HepG2 (cell line): Measurements from ENCODE around the gene RAD21L1. TPM values are rescaled to one million over a fixed set of nuclear protein-coding genes. Genes with fewer than 3 reads are reported as not detected.

Experiments used
- CBFB ChIP-seq: sonication (generic); formaldehyde crosslinking; IDR thresholded peaks from 2 replicates; pipeline ENCODE4 v1.4.0; 2020; ENCODE audit warnings: missing genetic modification reagents
- CCDC6 ChIP-seq: sonication (generic); formaldehyde crosslinking; IDR thresholded peaks from 2 replicates; pipeline ENCODE4 v1.8.1; 2022; ENCODE audit warnings: mild to moderate bottlenecking, missing genetic modification reagents, moderate library complexity
- FOSL2 ChIP-seq: sonication (generic); formaldehyde crosslinking; IDR thresholded peaks from 2 replicates; pipeline ENCODE4 v1.4.0; 2020; ENCODE audit warnings: missing genetic modification reagents
- MTF2 ChIP-seq: sonication (generic); formaldehyde crosslinking; IDR thresholded peaks from 2 replicates; pipeline ENCODE4 v1.5.0; 2020; ENCODE audit warnings: missing genetic modification reagents, borderline replicate concordance
- MXD1 ChIP-seq: sonication (generic); formaldehyde crosslinking; IDR thresholded peaks from 2 replicates; pipeline ENCODE4 v1.4.0; 2020; ENCODE audit warnings: mild to moderate bottlenecking, missing genetic modification reagents
- NRL ChIP-seq: sonication (generic); formaldehyde crosslinking; IDR thresholded peaks from 2 replicates; pipeline ENCODE4 v1.5.0; 2020; ENCODE audit warnings: missing genetic modification reagents, mild to moderate bottlenecking, moderate library complexity, borderline replicate concordance
- PCBP1 ChIP-seq: fragments of 200-400 bp; formaldehyde crosslinking; IDR thresholded peaks from 2 replicates; pipeline ENCODE4 v1.6.1; 2017; ENCODE audit warnings: mild to moderate bottlenecking, low read depth, low read length, borderline replicate concordance
- RBFOX2 ChIP-seq: fragments of 200-400 bp; formaldehyde crosslinking; IDR thresholded peaks from 2 replicates; pipeline ENCODE4 v1.6.1; 2017; ENCODE audit warnings: low read depth, mild to moderate bottlenecking, low read length
- SYNCRIP ChIP-seq: fragments of 200-400 bp; formaldehyde crosslinking; IDR thresholded peaks from 2 replicates; pipeline ENCODE4 v1.6.1; 2018; ENCODE audit warnings: mild to moderate bottlenecking, low read depth, low read length; ENCODE audit not compliant: insufficient read depth
- U2AF2 ChIP-seq: fragments of 200-400 bp; formaldehyde crosslinking; IDR thresholded peaks from 2 replicates; pipeline ENCODE4 v1.6.1; 2017; ENCODE audit warnings: low read depth, mild to moderate bottlenecking, low read length
- ZFY ChIP-seq: sonication (generic); formaldehyde crosslinking; IDR thresholded peaks from 2 replicates; pipeline ENCODE4 v1.4.0; 2020; ENCODE audit warnings: missing genetic modification reagents
- ZNF138 ChIP-seq: sonication (generic); formaldehyde crosslinking; IDR thresholded peaks from 2 replicates; pipeline ENCODE4 v1.5.0; 2020; ENCODE audit warnings: mild to moderate bottlenecking, low read depth, missing genetic modification reagents
- ZNF44 ChIP-seq: sonication (generic); formaldehyde crosslinking; IDR thresholded peaks from 2 replicates; pipeline ENCODE4 v1.5.1; 2020; ENCODE audit warnings: mild to moderate bottlenecking, missing genetic modification reagents
- ZNF552 ChIP-seq: sonication (generic); formaldehyde crosslinking; IDR thresholded peaks from 2 replicates; pipeline ENCODE4 v1.9.0; 2022; ENCODE audit warnings: missing genetic modification reagents, mild to moderate bottlenecking, borderline replicate concordance
- ZNF749 ChIP-seq: sonication (generic); formaldehyde crosslinking; IDR thresholded peaks from 2 replicates; pipeline ENCODE4 v1.8.0; 2022; ENCODE audit warnings: mild to moderate bottlenecking, missing genetic modification reagents, moderate library complexity, borderline replicate concordance
- ZNF768 ChIP-seq: sonication (generic); formaldehyde crosslinking; IDR thresholded peaks from 2 replicates; pipeline ENCODE4 v1.4.0; 2020; ENCODE audit warnings: missing genetic modification reagents
- ZSCAN20 ChIP-seq: sonication (generic); formaldehyde crosslinking; IDR thresholded peaks from 2 replicates; pipeline ENCODE4 v1.4.0; 2020; ENCODE audit warnings: missing genetic modification reagents, mild to moderate bottlenecking, borderline replicate concordance
- polyA plus RNA-seq, 8 experiments: library from polyadenylated mRNA; depleted of rRNA in 3 of 8; stranded (reverse) in 7 of 8; unstranded in 1 of 8; fragments of >200 nt; fragmentation: Illumina TruSeq in 4 of 8; extraction: Trizol in 4 of 8; gene quantifications; 2 replicates each; pipeline versions ENCODE4 v1.2.1 to v1.2.3, GENCODE V29; 2011 to 2016; ENCODE audit warnings: low read depth in 4 of 8, missing spikeins in 1 of 8, mixed read lengths in 1 of 8; ENCODE audit not compliant: insufficient read depth in 1 of 8
- total RNA-seq, 5 experiments: library from RNA; depleted of rRNA; stranded (reverse); fragments of >200 nt; fragmentation: Illumina TruSeq; extraction: Trizol; gene quantifications; 2 replicates each; pipeline ENCODE4 v1.2.3, GENCODE V29; 2016; ENCODE audit warnings: low read depth in 1 of 5
- TF ChIP-seq, protein P1 (sequence below): sonication (generic); formaldehyde crosslinking; IDR thresholded peaks from 2 replicates; pipeline ENCODE4 v1.4.0; 2020; ENCODE audit warnings: mild to moderate bottlenecking, missing genetic modification reagents
- TF ChIP-seq, protein P2 (sequence below): IDR thresholded peaks from 2 replicates; pipeline ENCODE4 v1.6.1; 2016

Gene RAD21L1
- total and polyA plus RNA-seq, 2 of the 13 experiments (the other 11 are each of a cell fraction or from before 2014, with no cell fraction given) = not detected

DNA sequence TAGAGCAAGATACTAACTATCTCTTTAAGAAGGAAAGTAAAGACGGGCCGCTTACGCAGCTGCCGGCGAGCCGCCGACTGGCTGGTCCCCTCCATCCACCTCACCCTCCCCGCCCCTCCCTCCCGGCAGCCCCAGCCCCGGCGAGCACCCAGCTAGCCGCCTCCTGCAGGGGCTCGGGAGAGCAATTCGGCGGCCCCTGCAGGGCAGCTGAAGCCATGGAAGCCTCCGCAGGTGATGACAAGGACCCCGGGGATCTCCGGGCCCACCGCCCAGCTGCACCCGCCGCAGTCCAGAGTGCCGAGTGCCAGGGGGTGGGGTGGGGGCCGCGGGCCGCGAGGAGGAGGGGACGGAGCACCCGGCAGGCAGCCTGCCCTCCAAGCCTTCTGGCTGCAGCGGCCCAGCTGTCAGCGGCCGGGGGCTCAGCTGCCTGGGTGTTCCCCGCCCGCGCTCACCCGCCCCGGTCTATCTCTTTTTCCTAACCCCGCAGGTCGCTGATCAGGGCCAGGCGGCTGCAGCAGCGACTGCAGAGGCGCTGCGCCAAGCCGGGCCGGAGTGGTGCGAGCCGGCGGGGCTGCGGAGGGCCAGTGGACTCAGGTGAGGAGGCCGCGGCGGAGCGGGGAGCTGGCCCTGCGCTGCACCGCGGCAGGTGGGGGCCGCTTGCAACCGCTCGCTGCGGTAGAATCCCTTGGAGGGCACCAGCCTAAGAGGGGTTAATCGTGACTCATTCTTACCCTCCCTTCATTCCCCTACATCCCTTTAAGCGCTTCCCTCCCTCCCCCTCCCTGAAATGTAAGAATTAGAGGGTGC lies 40.5 kb downstream of the RAD21L1 start, which contains the start of gene SNPH (continued):
- TF ChIP-seq ZNF552 (CRISPR knock-in tag) (no peak; the same call in 1 of the 2 replicates), MTF2 (CRISPR knock-in tag) (0 out of 2 replicates have a peak, but pooled peaks have one; percentile 47), RBFOX2 (no peak), ZSCAN20 (no peak), CBFB (CRISPR knock-in tag) (no peak), MXD1 (CRISPR knock-in tag) (no peak), PCBP1 (0 out of 2 replicates have a peak, but pooled peaks have one; percentile 32), ZNF44 (no peak), U2AF2 (no peak), SYNCRIP (no peak), FOSL2 (peak; percentile 81), ZNF768 (peak; percentile 13; the same call in 1 of the 2 replicates), ZFY (CRISPR knock-in tag) (peak; percentile 40; the same call in 1 of the 2 replicates), NRL (CRISPR knock-in tag) (peak; percentile 9; the same call in 1 of the 2 replicates), ZNF138 (CRISPR knock-in tag) (no peak), CCDC6 (CRISPR knock-in tag) (no peak), ZNF749 (no peak)
- TF ChIP-seq, protein P1, sequence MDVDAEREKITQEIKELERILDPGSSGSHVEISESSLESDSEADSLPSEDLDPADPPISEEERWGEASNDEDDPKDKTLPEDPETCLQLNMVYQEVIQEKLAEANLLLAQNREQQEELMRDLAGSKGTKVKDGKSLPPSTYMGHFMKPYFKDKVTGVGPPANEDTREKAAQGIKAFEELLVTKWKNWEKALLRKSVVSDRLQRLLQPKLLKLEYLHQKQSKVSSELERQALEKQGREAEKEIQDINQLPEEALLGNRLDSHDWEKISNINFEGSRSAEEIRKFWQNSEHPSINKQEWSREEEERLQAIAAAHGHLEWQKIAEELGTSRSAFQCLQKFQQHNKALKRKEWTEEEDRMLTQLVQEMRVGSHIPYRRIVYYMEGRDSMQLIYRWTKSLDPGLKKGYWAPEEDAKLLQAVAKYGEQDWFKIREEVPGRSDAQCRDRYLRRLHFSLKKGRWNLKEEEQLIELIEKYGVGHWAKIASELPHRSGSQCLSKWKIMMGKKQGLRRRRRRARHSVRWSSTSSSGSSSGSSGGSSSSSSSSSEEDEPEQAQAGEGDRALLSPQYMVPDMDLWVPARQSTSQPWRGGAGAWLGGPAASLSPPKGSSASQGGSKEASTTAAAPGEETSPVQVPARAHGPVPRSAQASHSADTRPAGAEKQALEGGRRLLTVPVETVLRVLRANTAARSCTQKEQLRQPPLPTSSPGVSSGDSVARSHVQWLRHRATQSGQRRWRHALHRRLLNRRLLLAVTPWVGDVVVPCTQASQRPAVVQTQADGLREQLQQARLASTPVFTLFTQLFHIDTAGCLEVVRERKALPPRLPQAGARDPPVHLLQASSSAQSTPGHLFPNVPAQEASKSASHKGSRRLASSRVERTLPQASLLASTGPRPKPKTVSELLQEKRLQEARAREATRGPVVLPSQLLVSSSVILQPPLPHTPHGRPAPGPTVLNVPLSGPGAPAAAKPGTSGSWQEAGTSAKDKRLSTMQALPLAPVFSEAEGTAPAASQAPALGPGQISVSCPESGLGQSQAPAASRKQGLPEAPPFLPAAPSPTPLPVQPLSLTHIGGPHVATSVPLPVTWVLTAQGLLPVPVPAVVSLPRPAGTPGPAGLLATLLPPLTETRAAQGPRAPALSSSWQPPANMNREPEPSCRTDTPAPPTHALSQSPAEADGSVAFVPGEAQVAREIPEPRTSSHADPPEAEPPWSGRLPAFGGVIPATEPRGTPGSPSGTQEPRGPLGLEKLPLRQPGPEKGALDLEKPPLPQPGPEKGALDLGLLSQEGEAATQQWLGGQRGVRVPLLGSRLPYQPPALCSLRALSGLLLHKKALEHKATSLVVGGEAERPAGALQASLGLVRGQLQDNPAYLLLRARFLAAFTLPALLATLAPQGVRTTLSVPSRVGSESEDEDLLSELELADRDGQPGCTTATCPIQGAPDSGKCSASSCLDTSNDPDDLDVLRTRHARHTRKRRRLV (CRISPR knock-in tag) = no peak
- TF ChIP-seq, protein P2, sequence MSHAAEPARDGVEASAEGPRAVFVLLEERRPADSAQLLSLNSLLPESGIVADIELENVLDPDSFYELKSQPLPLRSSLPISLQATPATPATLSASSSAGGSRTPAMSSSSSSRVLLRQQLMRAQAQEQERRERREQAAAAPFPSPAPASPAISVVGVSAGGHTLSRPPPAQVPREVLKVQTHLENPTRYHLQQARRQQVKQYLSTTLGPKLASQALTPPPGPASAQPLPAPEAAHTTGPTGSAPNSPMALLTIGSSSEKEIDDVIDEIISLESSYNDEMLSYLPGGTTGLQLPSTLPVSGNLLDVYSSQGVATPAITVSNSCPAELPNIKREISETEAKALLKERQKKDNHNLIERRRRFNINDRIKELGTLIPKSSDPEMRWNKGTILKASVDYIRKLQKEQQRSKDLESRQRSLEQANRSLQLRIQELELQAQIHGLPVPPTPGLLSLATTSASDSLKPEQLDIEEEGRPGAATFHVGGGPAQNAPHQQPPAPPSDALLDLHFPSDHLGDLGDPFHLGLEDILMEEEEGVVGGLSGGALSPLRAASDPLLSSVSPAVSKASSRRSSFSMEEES = no peak
